Mammary epithelial cell (primary cell): ENCODE data around the gene C16orf74.

Experiments
- CTCF ChIP-seq, 2 donors: IDR thresholded peaks in 1 of 2; conservative IDR thresholded peaks in 1 of 2; 2 replicates each; pipeline ENCODE4 v1.5.1; 2011 to 2012; ENCODE audit warnings: inconsistent platforms in 2 of 2, low read length in 2 of 2, mild to moderate bottlenecking in 2 of 2, control low read depth in 1 of 2, low read depth in 1 of 2; ENCODE audit not compliant: insufficient read depth in 1 of 2; ENCODE audit errors: extremely low read depth in 1 of 2
- EZH2 ChIP-seq: IDR thresholded peaks from 2 replicates; pipeline ENCODE4 v1.6.1; 2012; ENCODE audit warnings: low read length, inconsistent platforms, borderline replicate concordance

GRCh38 chr16:85679870-85680269 is 71.0 kb downstream of the C16orf74 start:
- TF ChIP-seq CTCF (conservative IDR thresholded peaks at IDR 0.05 in 1 of 2, IDR thresholded peaks at IDR 0.05 in 1 of 2; ENCODE audit: extremely low read depth in 1 of 2, insufficient read depth in 1 of 2, low read depth in 1 of 2, low read length in 2 of 2), result no peak
- no peak for TF ChIP-seq EZH2
